H1 (cell line): ENCODE results near the gene PTPRD. TPM values are rescaled to one million over a fixed set of nuclear protein-coding genes. Genes with fewer than 3 reads are reported as not detected.

Experiments used
- CTCF ChIA-PET: fragments of 300-600 bp; sonication (Branson Sonifier 250); formaldehyde crosslinking; loops from one replicate; lab custom pipeline; 2021; ENCODE audit not compliant: partially characterized antibody; lab: Charles Lee
- POLR2A ChIA-PET: fragments of 300-600 bp; sonication (Branson Sonifier 250); formaldehyde crosslinking; loops from one replicate; lab custom pipeline; 2021; ENCODE audit warnings: inconsistent platforms; ENCODE audit not compliant: partially characterized antibody; lab: Charles Lee
- DNase-seq, 2 experiments: peaks; one replicate each; pipeline versions ENCODE4 v3.0.0 to v3.0.0-alpha.2; 2010 to 2022; ENCODE audit warnings: low spot score in 2 of 2, low read depth in 1 of 2, mixed read lengths in 1 of 2
- FAIRE-seq: peaks from 2 replicates; lab custom pipeline; 2011; peaks lifted over from hg19 to GRCh38; lab: Jason Lieb, UNC
- H2AFZ ChIP-seq: 2 replicates; pipeline ENCODE4 v1.8.1; 2012; ENCODE audit warnings: low read length, inconsistent platforms
- H2AK5ac ChIP-seq: 2 replicates; pipeline ENCODE4 v1.6.1; 2013; ENCODE audit warnings: low read depth, low read length
- H2BK120ac ChIP-seq: replicated peaks from 2 replicates; pipeline ENCODE3; 2013; ENCODE audit warnings: low read depth, low read length, inconsistent platforms
- H2BK12ac ChIP-seq: 2 replicates; pipeline ENCODE4 v1.6.1; 2013; ENCODE audit warnings: low read depth, low read length
- H2BK15ac ChIP-seq: 2 replicates; pipeline ENCODE4 v1.6.1; 2013; ENCODE audit warnings: low read length
- H2BK20ac ChIP-seq: 2 replicates; pipeline ENCODE4 v1.6.1; 2013; ENCODE audit warnings: low read length
- H2BK5ac ChIP-seq: 2 replicates; pipeline ENCODE4 v1.6.1; 2013; ENCODE audit warnings: low read depth, low read length
- H3K14ac ChIP-seq: 2 replicates; pipeline ENCODE4 v1.6.1; 2013; ENCODE audit warnings: inconsistent platforms; ENCODE audit not compliant: insufficient read length
- H3K18ac ChIP-seq: 2 replicates; pipeline ENCODE4 v1.6.1; 2013; ENCODE audit warnings: low read length; ENCODE audit errors: extremely low read depth
- H3K23ac ChIP-seq: 2 replicates; pipeline ENCODE4 v1.6.1; 2013; ENCODE audit warnings: inconsistent platforms; ENCODE audit not compliant: insufficient read length
- H3K23me2 ChIP-seq: 2 replicates; pipeline ENCODE4 v1.6.1; 2013; ENCODE audit warnings: low read depth, low read length
- H3K27ac ChIP-seq: 2 replicates; pipeline ENCODE4 v1.6.1; 2011; ENCODE audit warnings: low read depth, low read length, inconsistent platforms
- H3K27me3 ChIP-seq, 4 experiments: replicated peaks in 1 of 4; 1 replicate in 1 of 4; 2 replicates in 3 of 4; pipeline versions ENCODE4 v1.6.1 to v1.8.1; 2011 to 2013; ENCODE audit warnings: low read length in 3 of 4, mild to moderate bottlenecking in 3 of 4, inconsistent platforms in 2 of 4, mixed read lengths in 2 of 4, moderate library complexity in 1 of 4; ENCODE audit not compliant: control insufficient read depth in 3 of 4, insufficient read depth in 3 of 4; ENCODE audit errors: extremely low read depth in 1 of 4
- H3K36me3 ChIP-seq, 4 experiments: 2 replicates each; pipeline versions ENCODE4 v1.6.1 to v1.8.1; 2011 to 2013; ENCODE audit warnings: mild to moderate bottlenecking in 4 of 4, low read length in 3 of 4, moderate library complexity in 2 of 4, control low read depth in 1 of 4, inconsistent platforms in 1 of 4; ENCODE audit not compliant: insufficient read depth in 4 of 4, control insufficient read depth in 2 of 4
- H3K4ac ChIP-seq: replicated peaks from 2 replicates; pipeline ENCODE3; 2013; ENCODE audit warnings: low read length, low read depth, mixed read lengths, inconsistent platforms; ENCODE audit not compliant: insufficient read length
- H3K4me1 ChIP-seq, 4 experiments: replicated peaks in 1 of 4; 1 replicate in 1 of 4; 2 replicates in 3 of 4; pipeline versions ENCODE4 v1.6.1 to v1.8.1; 2011 to 2013; ENCODE audit warnings: low read length in 3 of 4, inconsistent platforms in 2 of 4, mixed read lengths in 1 of 4; ENCODE audit not compliant: insufficient read depth in 4 of 4, control insufficient read depth in 3 of 4
- H3K4me2 ChIP-seq, 2 experiments: 2 replicates each; pipeline versions ENCODE4 v1.6.1 to v1.8.1; 2011 to 2013; ENCODE audit warnings: low read depth in 2 of 2, low read length in 2 of 2, control low read depth in 1 of 2, inconsistent platforms in 1 of 2, mild to moderate bottlenecking in 1 of 2; ENCODE audit not compliant: insufficient read depth in 1 of 2
- H3K4me3 ChIP-seq, 4 experiments: fragments of 200-600, 300-600 bp in 1 of 4; sonication (generic), shearing (Covaris generic), sonication (Bioruptor Twin) in 1 of 4; 2 replicates each; pipeline versions ENCODE4 v1.5.1 to v1.8.1; 2011 to 2016; ENCODE audit warnings: low read length in 4 of 4, low read depth in 3 of 4, control low read depth in 2 of 4, inconsistent platforms in 2 of 4, mild to moderate bottlenecking in 2 of 4, mixed read lengths in 1 of 4, moderate library complexity in 1 of 4; ENCODE audit not compliant: insufficient read depth in 2 of 4; ENCODE audit errors: extremely low read depth in 1 of 4
- H3K56ac ChIP-seq: replicated peaks from 2 replicates; pipeline ENCODE3; 2013; ENCODE audit warnings: low read depth, mild to moderate bottlenecking, mixed read lengths, low read length, inconsistent platforms; ENCODE audit not compliant: insufficient read length
- H3K79me1 ChIP-seq: 2 replicates; pipeline ENCODE4 v1.6.1; 2013; ENCODE audit warnings: low read depth, low read length, control low read depth
- H3K79me2 ChIP-seq, 2 experiments: 2 replicates each; pipeline versions ENCODE4 v1.6.1 to v1.8.1; 2012 to 2013; ENCODE audit warnings: low read length in 2 of 2, mild to moderate bottlenecking in 2 of 2, inconsistent platforms in 1 of 2; ENCODE audit not compliant: insufficient read depth in 2 of 2, control insufficient read depth in 1 of 2
- H3K9ac ChIP-seq, 4 experiments: replicated peaks in 1 of 4; 1 replicate in 1 of 4; 2 replicates in 3 of 4; pipeline versions ENCODE4 v1.6.1 to v1.8.1; 2011 to 2013; ENCODE audit warnings: low read depth in 3 of 4, low read length in 3 of 4, control low read depth in 2 of 4, mild to moderate bottlenecking in 2 of 4, moderate library complexity in 2 of 4, inconsistent platforms in 1 of 4; ENCODE audit errors: extremely low read depth in 1 of 4
- H3K9me3 ChIP-seq, 2 experiments: 2 replicates each; pipeline versions ENCODE4 v1.6.1 to v1.8.1; 2012 to 2013; ENCODE audit warnings: mild to moderate bottlenecking in 2 of 2, moderate library complexity in 2 of 2, control low read depth in 1 of 2, inconsistent platforms in 1 of 2, low read depth in 1 of 2, low read length in 1 of 2, mixed read lengths in 1 of 2; ENCODE audit not compliant: insufficient read depth in 2 of 2
- H4K20me1 ChIP-seq, 2 experiments: replicated peaks in 1 of 2; 2 replicates each; pipeline versions ENCODE3 to v1.8.1; 2011 to 2013; ENCODE audit warnings: inconsistent platforms in 2 of 2, low read length in 2 of 2, mild to moderate bottlenecking in 1 of 2; ENCODE audit not compliant: insufficient read depth in 2 of 2, control insufficient read depth in 1 of 2
- H4K5ac ChIP-seq: 2 replicates; pipeline ENCODE4 v1.6.1; 2013; ENCODE audit warnings: low read length, low read depth, mixed read lengths, inconsistent platforms; ENCODE audit not compliant: insufficient read length
- H4K8ac ChIP-seq: 2 replicates; pipeline ENCODE4 v1.8.0; 2013; ENCODE audit warnings: mild to moderate bottlenecking, moderate library complexity, low read length, inconsistent platforms; ENCODE audit not compliant: insufficient read depth; ENCODE audit errors: extremely low read depth
- H4K91ac ChIP-seq: replicated peaks from 2 replicates; pipeline ENCODE3; 2013; ENCODE audit warnings: low read length, mixed read lengths, inconsistent platforms; ENCODE audit not compliant: insufficient read length
- ATF3 ChIP-seq: IDR thresholded peaks from 2 replicates; pipeline ENCODE4 v1.6.1; 2011; ENCODE audit warnings: low read depth, mild to moderate bottlenecking, low read length; ENCODE audit not compliant: insufficient read depth
- CBX8 ChIP-seq: fragments of 300-800, 300-1000 bp; sonication (generic); IDR thresholded peaks from 2 replicates; pipeline ENCODE4 v1.7.1; 2016; ENCODE audit warnings: low read depth, low read length, borderline replicate concordance
- WGBS, 2 experiments: shearing (Covaris generic) in 1 of 2; methylation state at CpG; one replicate each; pipeline versions ENCODE4 v1.1.6 to v1.1.7; 2013 to 2015; ENCODE audit warnings: low lambda C conversion rate in 2 of 2, mixed read lengths in 2 of 2, inconsistent platforms in 1 of 2, low coverage in 1 of 2, missing lambda C conversion rate in 1 of 2; ENCODE audit not compliant: insufficient replicate concordance in 2 of 2, insufficient coverage in 1 of 2, insufficient read length in 1 of 2; ENCODE audit errors: extremely low coverage in 1 of 2, missing lambda C conversion rate in 1 of 2; 5-methylcytosine and 5-hydroxymethylcytosine counted together
- polyA plus RNA-seq, 7 experiments: library from polyadenylated mRNA; depleted of rRNA in 3 of 7; stranded (reverse) in 5 of 7; unstranded in 2 of 7; fragments of >200 nt in 5 of 7; fragments of 200-250 nt in 2 of 7; gene quantifications; 1 replicate in 5 of 7; 2 replicates in 1 of 7; 4 replicates in 1 of 7; pipeline versions ENCODE4 v1.2.1 to v1.2.3, GENCODE V29; 2011 to 2013; ENCODE audit warnings: missing spikeins in 2 of 7, mixed read lengths in 2 of 7
- total RNA-seq: library from RNA; stranded (reverse); fragmentation: NEBNext Ultra II Directional; extraction: Animal tissue kit (Norgen Biotek cat#: 25700); gene quantifications from 2 replicates; pipeline ENCODE4 v1.2.1, GENCODE V29; 2021

Gene PTPRD
- total and polyA plus RNA-seq, 2 of the 8 experiments (the other 6 are each of a cell fraction or from before 2014, with no cell fraction given): 17.2 to 77.0 TPM

- CTCF ChIA-PET: interaction anchor here (0.6 to 7.0 kb wide), 37 partner anchors 8 to 1036 kb away, joined by 3 to 52 read pairs (median 3); no protein-coding TSS in a partner anchor
- TF ChIP-seq ATF3 (no peak), CBX8 (no peak)
These were observed 669.9 kb downstream of the PTPRD start for GRCh38 chr9:9942764-9943424.

More at GRCh38 chr9:9942764-9943424, 669.9 kb downstream of the PTPRD start:
- Histone ChIP-seq H4K91ac (no peak overlapping the region), H3K4me3 (no peak overlapping the region), H3K18ac (no peak overlapping the region), H3K23ac (no peak overlapping the region), H3K4ac (no peak overlapping the region), H2BK20ac (no peak overlapping the region), H3K27me3 (no peaks in the 10 kb centered on the region), H3K56ac (no peak overlapping the region), H2BK120ac (no peak overlapping the region), H3K23me2 (no peaks in the 10 kb centered on the region), H3K36me3 (no peaks in the 10 kb centered on the region), H3K27ac (no peak overlapping the region), H2AK5ac (no peak overlapping the region), H3K9ac (no peak overlapping the region), H3K4me2 (no peak overlapping the region), H2AFZ (no peak overlapping the region), H2BK15ac (no peak overlapping the region), H4K20me1 (no peaks in the 10 kb centered on the region), H3K79me2 (no peaks in the 10 kb centered on the region), H3K79me1 (no peaks in the 10 kb centered on the region), H4K8ac (no peak overlapping the region), H3K14ac (no peak overlapping the region), H2BK5ac (no peak overlapping the region), H2BK12ac (no peak overlapping the region), H3K9me3 (no peaks in the 10 kb centered on the region), H3K4me1 (no peaks in the 10 kb centered on the region), H4K5ac (no peak overlapping the region)
- FAIRE-seq: peak; percentile 76
- DNase-seq: peak; percentile 70 to 89
- 41% methylated on average over 5 of the region's 5 CpGs; no CpG with 5 or more reads in 1 of the 2 experiments for WGBS, 2 experiments
- POLR2A ChIA-PET: no interaction called here
